Dermis microvascular lymphatic vessel endothelial cell (primary cell): ENCODE results near the gene TSHZ1. TPM values are rescaled to one million over a fixed set of nuclear protein-coding genes. Genes with fewer than 3 reads are reported as not detected.

Experiments used
- DNase-seq, 2 donors: peaks; one replicate each; pipeline versions ENCODE4 v3.0.0 to v3.0.0-alpha.2; 2010; ENCODE audit warnings: low read depth in 2 of 2
- total RNA-seq: library from RNA; depleted of rRNA; stranded (reverse); fragments of >200 nt; gene quantifications from 2 replicates; pipeline ENCODE4 v1.2.1, GENCODE V29; 2014

Gene TSHZ1
- total RNA-seq, 1 donor from 2014 or later, result 6.5 TPM

DNA sequence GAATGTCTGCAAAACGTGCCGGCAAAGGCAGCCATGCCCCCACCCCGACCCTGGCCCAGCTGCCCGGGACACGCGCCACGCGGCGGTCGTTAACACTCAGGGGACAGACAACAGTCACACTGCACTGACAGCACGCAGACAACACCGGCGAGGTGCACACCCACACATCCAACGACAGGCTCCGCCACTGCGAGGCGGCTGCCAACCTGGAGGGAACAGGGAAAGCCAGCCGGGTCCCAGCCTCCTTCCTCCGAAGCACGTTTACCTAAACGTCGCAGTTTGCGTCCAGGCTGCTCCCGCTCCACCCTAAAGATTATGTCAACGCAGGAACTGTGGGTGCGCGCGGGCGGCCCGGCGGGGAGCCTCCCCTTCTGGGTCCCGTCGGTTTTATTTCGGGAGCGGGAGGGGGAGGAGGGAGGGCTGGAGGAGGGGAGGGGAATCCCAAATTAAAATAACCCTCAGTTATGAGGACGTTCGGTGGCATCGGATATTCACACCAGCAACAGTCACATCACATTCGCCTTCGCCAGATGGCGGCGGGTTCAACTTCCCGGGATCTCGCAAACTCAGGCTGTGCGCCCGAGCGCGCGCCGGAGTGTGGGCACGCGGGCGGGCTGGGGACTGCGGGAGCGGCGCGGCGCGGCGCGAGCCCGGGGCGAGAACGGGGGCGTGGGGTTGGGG, 2.3 kb upstream of the TSHZ1 start:
- DNase-seq, result peak in 1 of 2 donors; percentile 55

DNA sequence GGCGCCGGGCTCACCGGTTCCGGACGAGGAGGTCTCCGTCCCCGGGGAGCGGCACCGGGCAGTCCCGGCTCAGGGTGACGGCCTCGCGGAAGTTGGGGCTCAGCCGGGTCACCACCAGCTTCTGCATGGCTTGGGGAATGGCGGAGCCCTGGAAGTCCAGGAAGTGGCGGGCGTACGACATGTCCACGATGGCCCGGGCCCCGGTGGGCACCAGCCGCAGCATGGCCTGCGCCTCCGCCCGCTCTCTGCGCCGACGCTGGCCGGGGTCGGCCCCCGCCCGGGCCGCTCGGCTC, 1.8 kb upstream of the TSHZ1 start:
- no peak for DNase-seq

DNA sequence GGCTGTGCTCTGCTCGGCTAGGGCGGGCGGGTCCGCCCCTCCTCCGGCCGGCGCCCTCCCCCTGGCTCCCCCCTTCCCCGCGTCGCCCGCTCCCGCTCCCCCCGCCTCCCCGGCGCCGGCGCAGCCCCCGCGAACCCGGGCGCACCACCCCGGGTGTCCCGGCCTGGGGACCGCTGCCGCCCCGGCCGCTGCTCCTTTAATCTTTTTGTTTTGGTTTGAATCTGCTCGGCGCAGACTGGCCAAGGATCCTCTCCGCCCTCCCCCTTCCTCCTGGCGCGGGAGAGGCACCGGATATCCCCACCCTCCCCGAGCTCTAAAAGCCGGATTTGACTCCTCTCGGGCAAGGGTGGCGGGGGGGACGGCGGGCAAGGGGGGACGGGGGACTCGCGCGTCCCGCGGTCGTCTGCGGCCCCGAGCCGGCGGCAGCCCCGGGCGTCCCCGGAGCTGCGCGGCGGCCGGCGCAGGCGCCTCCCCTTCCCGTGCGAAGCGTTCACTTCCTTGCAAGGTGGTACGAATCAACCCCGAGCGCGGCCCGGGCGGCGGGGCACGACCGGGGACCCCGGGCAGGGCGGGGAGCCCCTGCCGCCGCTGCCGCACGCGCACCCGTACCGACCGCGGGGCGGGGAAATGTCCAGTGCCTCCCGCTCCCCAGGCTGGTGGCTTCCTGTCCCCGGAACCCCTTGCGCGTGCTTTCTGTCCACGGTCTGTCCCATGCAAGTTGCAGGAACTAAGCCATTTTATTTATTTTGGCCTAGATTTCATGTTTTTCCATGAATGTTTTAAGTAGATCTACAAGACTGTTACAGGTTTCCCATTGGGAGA, 1.3 kb upstream of the TSHZ1 start, which contains the start of gene PTGR3:
PTGR3 (minus strand) TSS at position 11 of the 822 bp plus-strand sequence. CDS start 81 bp downstream, outside the sequence.
- DNase-seq, result peak; percentile 77 to 81

DNA sequence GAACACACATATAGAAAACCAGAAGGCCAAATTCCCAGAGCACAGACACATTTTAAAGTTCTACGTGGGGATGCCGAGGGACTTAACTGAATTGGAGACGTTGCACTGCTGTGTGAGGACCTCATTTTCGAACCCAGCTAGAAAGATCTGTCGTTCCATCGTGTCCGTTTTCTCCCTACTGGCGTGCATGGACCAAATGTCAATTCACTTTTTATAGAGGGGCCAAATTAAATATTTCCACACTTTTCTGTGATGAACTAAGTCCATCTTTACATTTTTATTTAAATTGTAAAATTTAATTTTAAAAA, 692 bp upstream of the TSHZ1 start:
- no peak for DNase-seq

DNA sequence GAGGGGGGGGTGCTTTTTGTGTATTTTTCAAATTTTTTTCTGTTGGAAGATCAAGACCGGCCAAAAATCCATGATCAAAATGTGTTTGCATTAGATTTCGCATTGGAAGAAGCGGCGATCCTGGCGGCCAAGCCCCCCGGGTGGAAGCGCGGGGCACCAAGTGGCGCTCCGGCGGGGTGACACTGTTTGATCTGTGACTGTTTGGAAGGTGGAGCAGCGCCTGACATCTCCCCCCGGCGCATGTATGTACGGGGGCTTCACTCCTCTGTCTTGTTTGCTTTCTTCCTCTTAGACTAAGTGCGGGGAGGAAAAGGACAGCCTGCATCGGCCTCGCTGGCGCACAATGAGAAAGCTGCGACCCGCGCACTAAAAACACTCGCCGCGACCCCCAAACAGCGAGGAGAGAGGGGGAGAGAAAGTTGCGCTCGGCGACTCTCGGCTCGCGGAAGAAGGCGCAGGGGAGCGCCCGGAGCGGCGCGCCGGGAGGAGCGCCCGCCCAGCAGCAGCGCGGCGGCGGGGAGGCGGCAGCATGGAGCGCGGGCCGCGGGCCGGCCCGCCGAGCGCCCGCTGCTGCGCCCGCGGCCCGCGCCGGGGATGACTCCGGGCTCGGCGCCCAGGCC, 515 bp downstream of the TSHZ1 start:
- peak in 1 of 2 donors; percentile 26 for DNase-seq

DNA sequence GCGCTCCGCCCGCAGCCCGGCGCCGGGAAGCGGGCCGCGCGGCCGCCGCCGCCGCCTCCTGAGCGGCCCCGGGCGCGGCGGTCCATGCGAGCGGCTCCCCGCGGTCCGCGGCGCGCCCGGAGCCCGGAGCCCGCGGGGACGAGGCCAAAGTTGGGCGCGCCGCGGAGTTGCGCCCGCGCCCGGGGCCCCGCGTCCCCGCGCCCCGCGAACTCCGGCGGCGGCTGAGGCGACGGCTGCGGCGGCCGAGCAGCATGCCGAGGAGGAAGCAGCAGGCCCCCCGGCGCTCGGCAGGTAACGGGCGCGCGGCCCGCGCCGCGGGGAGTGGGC, 992 bp downstream of the TSHZ1 start:
- DNase-seq, result no peak

DNA sequence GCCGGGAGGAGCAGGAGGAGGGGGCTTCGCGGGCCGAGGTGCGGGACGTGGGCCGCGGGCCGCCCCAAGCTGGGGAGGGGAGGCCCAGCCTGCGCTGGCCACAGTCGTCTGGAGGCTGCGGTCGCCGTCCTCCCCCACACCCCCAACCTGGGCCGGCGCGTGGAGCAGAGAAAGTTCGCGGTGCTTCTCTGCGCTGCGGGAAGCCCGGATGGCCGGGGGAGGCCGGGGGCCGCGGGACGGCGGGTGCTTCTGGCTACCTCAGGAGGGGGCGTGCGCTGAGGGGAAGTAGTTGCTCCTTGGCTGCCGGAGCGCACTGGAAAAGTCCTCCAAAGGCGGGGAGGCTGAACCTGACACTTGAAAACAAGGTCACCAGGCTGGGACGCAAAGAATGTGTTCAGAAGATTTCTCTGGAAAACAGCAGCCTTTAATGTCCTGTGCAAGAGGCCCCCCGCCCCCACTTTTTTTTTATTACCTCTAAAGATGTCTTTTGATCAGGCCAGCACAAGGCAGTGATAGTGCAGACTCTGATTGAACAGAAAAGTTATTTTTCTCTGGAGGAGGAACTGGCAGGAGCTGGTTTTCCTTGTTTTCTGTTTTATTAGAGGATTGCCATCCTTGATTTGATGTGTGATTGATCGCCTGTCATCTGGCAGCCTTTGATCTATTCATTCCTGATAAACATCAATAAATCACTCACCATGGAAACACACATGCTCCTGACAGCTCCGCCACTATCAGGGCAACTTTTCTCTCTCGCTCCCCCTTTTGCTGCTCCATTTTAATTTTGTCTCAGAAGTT, 1.6 kb downstream of the TSHZ1 start:
- DNase-seq, result peak in 1 of 2 donors; percentile 65

DNA sequence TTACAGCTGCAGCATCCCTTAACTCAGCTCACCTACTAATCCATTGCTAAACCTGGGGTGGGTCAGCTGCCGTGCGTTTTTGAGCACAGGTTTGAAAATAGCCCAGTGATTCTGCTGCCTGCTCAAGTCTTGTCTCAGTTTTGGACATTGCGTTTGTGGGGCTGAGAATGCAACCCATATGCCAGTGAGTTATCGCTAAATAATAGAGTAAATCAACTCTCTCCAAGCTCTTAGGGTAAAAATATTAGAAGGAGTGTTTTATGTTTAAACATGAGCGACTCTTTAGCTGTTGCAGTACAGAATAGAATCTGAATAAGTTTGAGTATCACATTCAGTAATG, 2.1 kb downstream of the TSHZ1 start:
- DNase-seq, result no peak

DNA sequence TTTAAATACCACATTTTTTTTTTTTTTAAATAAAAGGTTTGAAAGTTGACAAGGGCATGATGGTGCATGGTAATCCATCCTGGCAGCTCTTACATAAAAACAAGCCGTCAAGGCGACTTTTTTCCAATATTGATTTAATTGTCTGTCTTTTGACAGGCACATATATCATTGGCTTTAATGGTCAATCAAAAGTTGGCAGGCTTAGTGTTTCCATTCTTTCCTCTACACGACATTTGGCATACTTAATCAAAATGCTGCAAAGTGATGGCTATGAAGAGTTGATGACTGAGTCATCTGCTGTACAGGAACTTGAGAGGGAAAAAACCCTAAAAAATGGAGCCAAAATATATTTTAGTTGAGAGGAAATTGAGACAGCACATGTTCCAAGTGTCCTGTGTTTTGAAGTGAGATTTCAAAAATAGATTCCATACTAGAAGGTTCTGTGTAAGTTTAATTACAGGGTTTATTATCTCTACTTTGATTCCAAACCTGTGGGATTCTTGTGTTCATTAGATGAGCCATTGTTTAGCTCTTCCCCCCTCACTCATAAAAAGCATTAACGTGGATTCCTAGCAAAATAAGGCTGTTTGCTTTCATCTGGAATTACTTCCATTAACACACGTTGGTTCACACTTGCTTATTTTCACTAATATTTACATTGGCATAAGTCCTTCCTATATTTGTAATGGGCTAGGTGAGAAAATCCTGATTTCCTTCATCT, 3.2 kb downstream of the TSHZ1 start:
- DNase-seq, result peak; percentile 96 to 97

DNA sequence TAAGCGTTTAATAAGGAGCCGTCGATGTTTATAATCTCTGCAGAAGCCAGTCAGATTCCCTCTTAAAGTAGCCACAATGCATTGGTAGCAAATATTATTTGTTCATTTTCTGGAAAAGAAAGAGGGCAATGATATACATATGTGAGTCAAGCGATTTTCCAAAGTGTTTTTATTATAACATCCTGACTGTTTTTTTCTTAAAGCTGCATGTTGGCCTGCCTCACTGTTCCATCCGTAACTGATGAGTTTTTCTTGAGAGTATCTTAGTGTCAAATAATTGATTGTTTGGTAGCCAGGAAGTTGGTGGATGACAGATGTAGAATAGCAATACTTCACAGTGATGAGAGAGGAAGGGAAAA, 3.7 kb downstream of the TSHZ1 start:
- peak in 1 of 2 donors; percentile 33 for DNase-seq

DNA sequence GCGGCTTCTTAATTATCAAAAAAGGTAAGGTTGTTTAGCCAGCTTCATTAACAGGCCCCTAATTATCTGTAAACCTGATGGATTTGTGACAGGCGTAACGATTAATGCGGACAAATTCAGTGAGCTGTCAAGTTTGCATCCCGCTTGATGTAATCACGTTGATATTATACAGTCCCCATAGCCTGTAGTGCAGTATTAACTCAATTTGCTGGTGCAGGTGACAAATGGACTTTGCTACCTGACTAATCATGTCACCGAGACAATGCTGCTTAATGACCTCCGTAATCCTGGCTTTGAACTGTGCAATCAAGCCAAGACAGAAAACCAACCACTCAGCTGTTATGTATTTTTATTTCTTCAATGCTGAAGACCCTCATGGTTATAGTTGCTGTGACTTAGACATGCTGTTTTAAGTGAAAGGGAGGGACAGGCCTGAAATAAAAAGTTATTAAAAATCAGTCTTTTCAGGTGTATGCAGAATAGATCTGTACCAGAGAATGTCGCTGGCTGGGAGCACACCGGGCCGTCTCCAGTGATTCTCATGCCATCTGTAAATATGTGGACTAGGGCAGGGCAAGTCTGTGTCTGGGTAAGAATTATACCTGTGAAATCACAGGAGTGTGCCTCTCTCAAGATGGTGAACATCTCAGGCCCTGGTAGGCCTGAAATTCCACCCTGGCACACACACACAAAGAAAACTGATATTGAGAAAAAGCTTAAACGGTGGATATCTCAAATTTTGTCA, 4.3 kb downstream of the TSHZ1 start:
- DNase-seq, result no peak

DNA sequence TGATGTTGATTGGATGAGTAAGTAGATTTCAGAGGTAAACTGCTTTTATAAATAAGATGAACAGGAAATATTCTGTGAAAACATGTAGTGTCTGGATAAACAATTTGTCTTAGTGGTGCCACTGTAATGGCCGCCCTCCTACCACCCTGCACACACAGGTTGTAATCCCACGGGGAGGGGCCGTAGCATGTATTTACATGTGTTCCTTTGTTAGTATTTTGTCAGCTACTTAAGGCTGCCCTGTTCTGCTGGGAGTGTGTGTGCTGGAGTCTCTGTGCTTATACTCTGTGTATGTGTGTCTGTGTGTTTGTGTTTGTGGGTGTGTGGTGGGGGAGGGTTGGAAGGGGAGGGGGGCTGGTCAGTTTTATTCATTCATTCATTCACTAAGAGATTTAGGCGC, 5.1 kb downstream of the TSHZ1 start:
- no peak for DNase-seq

DNA sequence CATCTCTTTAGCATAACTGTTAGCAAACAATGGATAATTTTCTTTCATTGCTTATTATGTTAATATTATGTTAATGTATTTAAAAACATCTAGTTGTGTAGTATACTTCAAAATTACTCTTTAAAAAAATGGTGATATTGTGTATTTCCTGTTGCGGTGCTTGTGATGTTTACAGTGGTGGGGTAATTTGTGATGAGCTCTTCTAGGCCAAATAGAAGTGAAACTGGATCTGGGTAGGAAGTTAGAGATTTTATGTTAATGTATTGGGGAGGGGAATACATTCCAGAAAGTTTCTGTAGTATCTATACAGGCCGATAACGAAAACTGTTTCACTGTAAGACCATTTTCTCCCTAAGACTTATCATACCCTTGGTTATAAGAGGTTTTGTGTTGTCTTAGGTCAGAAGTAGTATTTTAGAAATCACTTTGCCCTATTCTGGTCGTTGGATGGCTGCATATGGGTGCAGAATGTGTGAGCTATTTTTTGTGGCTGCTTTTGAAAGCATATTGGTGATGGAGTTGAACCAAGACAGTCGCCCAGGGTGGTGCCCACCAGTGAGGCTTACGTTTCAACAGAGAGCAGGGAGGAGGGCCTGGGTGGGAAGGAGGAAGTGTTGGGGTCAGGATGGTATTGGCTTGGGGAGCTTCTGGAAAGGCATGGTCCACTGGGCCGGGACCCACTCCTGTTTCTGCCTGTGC, 5.8 kb downstream of the TSHZ1 start:
- DNase-seq, result no peak

DNA sequence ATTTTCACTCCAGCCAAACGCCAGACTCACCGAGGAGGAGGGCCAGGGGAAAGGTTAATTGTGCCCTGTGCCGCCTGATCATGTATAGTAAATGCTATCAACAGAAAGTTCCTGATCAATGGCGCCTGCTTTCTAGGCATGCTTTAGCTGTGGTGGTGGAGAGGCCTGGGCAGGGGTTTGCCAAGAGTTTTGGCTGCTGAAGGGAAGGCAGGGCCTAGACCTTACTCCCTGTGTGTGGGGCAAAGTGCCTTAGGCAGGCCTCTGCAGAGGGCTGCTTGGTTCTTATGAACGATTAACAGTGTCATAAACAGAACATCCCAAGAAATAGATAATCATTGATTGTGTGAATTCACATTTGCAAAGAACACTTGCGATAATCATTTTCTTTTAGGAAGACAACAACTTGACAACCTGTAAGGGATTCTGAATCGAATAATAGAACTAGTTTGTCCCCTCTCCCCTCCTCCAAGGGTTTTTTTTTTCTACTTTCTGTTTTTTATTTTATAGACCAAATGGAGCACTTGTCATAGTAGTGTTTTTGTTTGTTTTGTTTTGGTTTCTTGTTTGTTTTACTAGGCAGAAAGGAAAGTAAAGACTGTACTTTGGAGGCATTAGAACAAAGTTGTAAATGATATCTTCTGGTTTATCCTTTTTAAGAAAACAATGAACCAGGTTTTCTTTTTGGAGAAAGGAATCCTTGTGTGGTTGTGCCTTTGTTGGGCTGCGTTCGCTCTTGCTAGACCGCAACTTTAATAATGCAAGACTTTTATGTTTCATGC, 6.5 kb downstream of the TSHZ1 start:
- no peak for DNase-seq

DNA sequence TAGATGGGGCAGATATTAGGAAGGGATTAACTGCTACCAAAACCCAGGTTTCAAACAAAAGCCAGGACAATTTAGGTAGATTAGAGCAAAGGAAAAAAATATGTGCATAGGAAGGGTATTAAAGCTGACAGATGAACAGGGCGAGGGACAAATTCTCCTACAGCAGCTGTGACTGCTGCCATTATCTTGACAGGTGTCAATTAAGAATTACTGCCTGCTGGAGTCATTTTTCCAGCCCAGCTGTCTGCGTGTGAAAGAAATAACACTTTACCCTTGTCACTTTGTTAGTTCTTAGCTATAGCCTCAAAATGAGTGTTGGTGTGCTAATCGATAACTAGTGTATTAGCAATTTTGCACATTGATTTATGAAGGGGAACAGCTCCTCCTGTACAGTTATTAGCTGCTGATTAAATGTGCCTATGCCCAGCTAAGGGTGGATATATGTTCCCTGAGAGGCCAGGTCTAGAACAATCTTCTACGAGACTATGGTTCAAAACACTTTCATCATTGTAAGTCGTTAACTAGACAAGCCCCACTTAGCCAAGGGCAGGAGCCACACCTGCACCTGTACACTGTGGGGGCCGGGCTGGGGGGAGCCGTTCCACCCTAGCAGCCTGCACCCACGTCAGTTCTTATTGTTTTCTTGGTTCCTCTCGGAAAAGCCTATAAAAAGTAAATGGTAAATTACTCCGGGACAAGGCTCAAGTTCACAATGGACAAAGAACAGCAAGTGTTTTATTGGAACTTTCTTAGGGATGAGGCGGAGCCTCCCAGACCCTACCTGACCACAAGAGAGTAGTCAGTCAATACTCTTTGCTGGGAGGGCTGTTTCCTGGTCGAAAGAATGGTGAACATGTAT, 7.7 kb downstream of the TSHZ1 start:
- no peak for DNase-seq

DNA sequence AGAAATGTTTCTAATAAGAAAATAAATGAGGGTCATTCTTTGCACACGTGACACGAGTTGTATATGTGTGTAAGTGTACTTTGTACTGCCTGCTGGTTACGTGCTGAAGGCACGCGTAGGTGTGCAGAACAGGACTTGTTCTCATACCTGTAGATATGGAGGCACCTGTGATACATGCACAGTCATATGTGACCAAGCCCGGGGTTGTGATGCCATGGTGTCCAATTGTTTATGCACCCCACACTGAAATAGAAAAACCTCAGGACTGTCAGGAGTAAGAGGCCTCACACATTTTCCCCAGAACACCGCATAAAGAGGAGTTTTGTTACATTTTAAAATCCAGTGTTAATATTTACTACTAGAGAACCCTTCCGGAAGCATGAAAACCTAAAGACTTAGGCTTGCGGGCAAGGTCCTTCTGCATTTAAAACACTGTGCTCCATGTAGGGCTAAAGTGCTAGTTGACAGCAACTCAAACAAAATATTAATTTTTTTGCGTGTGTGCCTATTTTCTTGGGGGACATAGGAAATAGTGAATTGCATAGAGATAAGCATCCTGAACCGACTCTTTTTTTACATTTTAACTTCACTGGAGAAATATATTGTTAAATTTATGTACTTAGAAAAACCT, 9.3 kb downstream of the TSHZ1 start:
- no peak for DNase-seq

DNA sequence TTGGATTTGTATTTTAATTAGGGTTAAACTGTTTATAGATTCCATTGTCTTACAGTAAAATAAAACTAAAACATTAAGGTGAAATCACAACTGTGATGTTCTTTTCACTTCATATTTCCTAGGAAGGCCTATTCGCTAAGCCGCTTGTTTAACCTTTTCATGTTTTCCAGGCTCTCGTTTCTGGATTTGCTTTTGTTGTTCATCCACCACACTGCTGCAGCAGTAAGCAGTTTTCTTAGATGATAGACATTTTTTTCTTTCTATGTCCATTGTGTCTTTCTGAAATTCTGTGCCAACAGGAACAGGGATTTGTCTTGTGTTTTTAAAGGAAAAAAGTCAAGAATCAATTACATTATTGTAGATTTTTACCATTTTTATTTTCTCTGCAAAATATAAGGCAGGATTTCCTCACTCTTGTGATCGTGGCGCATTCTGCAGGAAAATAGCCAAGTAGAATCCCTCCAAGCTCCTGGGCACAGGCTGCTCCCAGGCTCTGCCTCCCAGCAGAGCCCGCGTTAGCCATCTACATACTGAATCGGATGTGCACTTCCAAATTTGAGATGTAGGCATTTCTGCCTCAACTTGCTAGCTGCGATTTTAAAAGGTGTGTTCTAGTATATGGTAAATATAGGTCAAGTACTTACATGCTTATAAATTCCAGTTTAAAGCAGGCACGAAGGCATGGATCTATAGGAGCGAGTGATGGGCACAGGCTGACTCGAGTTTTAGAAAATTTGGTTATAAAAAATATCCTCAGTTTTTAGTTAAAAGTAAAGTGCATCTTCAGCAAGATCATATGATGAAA, 10.2 kb downstream of the TSHZ1 start:
- DNase-seq, result no peak
